Measurements from ENCODE around the gene GPC5.
"Not testable (repeated sequence)": the region's sequence is repeated elsewhere in the genome, so short reads cannot be mapped to it uniquely, and the experiment has no call there.

GPC5 gene

GRCh38 chr13:92463134-92463533 is 1064.7 kb downstream of the GPC5 start:
- no peak for DNase-seq (ENCODE audit: low spot score)

DNA sequence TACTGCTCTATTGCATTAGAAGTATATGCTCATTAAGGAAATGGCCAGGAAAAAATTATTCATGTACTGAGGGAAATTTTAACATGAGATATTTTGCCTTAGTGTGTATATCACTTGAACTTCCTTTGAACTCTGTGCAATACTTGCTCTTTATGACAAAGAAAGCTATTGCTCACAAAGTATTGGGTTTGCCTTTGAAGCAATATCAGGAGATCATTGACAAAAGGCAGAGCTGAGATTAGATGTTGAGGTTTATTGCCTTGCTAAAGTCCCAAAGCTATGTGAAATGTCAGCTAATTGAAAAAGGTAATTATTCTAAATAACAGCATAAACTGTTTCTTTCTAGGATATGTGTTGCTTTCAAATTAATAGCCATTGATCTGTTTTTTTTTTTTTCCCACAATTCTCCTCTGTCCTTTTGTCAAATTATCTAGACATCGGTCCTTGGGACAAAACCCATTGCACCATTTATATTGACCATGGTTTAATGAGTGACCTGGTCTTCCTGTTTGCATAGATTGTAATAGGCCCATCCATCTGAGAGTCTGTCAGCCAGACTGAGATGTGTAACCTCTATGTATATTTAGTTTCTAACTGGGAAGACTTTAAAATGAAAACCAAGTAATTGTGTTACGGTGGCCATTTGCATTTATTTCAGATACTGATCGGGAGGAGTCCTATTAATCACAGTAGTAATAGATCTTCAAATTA is 1075.5 kb downstream of the GPC5 start:
- DNase-seq (ENCODE audit: low spot score), result no peak

DNA sequence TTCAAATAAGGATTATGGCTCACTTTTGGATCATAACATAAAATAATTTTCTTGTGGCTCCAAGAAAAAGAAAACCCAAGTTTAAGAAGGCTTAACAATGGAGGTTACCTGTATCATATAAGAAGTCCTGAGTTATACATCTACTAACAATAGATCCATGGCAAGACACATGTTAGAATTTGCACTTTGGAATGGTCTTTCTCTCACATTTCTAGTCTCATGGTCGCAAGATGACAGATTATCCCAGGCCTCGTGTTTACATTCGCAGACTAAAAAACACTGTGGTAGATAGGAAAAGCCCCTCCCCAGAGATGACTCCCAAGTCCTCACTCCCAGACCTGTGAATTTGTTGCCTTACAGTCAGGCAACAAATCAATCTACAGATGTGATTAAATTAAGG is 1082.0 kb downstream of the GPC5 start:
- no peak for DNase-seq (ENCODE audit: low spot score)

DNA sequence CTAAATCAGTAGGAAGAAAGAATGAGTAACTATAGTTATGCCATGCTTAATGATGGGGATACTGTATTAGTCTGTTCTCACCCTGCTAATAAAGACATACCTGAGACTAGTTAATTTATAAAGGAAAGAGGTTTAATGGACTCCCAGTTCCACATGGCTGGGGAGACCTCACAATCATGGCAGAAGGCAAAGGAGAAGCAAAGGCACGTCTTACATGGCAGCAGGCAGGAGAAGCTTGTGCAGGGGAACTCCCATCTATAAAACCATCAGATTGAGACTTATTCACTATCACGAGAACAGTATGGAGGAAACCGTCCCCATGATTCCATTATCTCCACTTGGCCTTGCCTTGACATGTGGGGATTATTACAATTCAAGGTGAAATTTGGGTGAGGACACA is 1084.4 kb downstream of the GPC5 start:
- not testable (repeated sequence) for DNase-seq (ENCODE audit: low spot score)

DNA sequence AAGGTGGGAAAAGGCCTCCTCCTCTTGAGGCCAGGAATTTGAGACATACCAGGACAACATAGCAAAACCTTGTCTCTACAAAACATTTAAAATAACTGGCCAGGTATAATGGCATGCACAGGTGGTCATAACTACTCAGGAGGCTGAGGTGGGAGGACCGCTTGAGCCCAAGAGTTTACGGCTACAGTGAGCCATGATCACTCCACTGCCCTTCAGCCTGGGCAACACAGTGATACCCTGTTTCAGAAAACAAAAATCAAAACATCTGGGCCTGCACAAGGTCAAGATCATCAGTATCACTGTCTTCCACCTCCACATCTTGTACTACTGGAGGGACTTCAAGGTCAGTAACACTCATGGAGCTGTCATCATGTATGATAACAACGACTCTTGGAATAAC is 1085.5 kb downstream of the GPC5 start:
- DNase-seq (ENCODE audit: low spot score), result no peak

GRCh38 chr13:92487238-92487637 is 1088.8 kb downstream of the GPC5 start:
- DNase-seq (ENCODE audit: low spot score), result no peak

- DNase-seq (ENCODE audit: low spot score), result no peak
Measured at GRCh38 chr13:92488249-92488852, 1089.9 kb downstream of the GPC5 start.

- no peak for DNase-seq (ENCODE audit: low spot score)
Measured at GRCh38 chr13:92491839-92492238, 1093.4 kb downstream of the GPC5 start.

GRCh38 chr13:92494915-92495314 is 1096.5 kb downstream of the GPC5 start:
- no peak for DNase-seq (ENCODE audit: low spot score)

GRCh38 chr13:92500192-92500591 is 1101.8 kb downstream of the GPC5 start:
- no peak for DNase-seq (ENCODE audit: low spot score)

DNA sequence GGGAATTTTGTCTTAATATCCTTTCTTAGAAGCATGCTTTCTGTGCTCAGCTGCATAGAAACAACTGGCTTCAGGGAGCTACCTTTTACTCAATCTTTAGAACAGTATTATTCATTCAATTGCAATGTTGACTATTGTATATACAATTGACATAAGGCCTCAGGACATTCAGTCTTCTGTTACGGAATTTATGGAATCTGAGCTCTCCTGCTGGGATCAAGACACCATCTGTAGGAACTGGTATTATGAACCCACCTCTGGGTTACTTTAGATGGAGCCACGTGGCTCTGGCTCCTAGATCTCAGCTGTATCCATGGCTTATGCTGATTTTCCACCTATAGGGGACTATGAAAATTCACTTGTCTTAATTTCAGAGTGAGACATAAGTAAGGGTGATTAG is 1112.0 kb downstream of the GPC5 start:
- DNase-seq (ENCODE audit: low spot score), result no peak

DNA sequence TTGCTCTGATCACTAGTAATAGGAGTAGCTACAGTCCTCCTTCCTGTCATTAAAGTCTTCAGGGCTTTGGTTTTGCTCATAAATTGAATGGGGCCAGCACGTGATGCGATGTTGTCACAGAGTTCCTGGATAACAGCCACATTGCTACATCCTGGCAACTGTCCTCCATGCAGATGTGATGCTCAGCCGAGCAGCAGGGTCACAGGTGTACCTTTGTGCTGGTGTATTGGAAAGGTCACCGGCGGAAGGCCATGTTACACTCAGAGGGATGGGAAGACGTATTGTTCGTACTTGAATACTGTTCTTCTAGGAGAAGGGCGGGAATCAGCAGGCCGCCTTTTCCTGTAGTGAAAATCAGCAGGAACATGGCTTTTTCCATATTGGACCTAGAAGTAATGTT is 1114.4 kb downstream of the GPC5 start:
- DNase-seq (ENCODE audit: low spot score), result no peak

GRCh38 chr13:92513672-92514071 is 1115.3 kb downstream of the GPC5 start:
- no peak for DNase-seq (ENCODE audit: low spot score)

GRCh38 chr13:92514420-92515125 is 1116.2 kb downstream of the GPC5 start:
- no peak for DNase-seq (ENCODE audit: low spot score)

GRCh38 chr13:92516878-92517277 is 1118.5 kb downstream of the GPC5 start:
- not testable (repeated sequence) for DNase-seq (ENCODE audit: low spot score)

DNA sequence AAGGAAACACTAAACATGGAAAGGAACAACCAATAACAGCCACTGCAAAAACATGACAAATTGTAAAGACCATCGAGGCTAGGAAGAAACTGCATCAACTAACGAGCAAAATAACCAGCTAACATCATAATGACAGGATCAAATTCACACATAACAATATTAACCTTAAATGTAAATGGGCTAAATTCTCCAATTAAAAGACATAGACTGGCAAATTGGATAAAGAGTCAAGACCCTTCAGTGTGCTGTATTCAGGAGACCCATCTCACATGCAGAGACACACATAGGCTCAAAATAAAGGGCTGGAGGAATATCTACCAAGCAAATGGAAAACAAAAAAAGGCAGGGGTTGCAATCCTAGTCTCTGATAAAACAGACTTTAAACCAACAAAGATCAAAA is 1120.2 kb downstream of the GPC5 start:
- DNase-seq (ENCODE audit: low spot score), result not testable (repeated sequence)

GRCh38 chr13:92530364-92530763 is 1131.9 kb downstream of the GPC5 start:
- no peak for DNase-seq (ENCODE audit: low spot score)

DNA sequence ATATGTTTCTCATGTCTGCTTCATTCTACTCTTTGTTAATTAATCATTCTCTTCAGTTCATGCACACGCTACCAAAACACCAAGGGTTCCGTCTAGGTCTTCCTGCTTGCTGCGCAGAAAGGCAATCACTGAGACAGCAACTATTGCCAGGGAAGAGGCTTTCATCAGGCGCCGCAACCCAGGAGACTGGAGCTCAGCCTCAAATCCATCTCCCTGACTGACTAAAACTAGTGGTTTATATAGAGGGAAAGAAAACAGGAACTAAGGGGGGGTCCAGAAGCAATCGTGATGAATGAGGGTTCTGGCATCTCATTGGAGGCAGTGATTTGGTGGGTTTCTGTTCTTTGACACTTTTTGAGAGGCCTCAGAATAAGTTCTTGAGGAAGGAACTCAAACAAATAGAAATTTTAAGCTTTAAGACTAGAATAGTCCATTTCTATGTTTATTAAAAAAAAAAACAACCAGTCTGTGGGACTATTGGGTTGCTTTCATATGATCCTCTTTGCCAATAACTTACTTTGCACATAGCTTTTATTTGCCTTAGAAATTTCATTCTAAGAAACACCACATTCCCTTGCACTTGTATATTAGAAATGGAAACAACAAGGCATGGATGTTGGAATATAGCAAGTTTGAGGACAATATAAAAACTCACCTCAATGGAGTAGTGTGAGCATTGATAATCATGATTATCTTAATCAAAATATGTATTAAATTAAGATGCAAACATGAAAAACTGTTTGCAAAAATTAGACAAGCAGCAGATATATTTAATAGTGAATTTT is 1137.0 kb downstream of the GPC5 start:
- DNase-seq (ENCODE audit: low spot score), result no peak

- DNase-seq (ENCODE audit: low spot score), result no peak
Measured at GRCh38 chr13:92537471-92537870, 1139.0 kb downstream of the GPC5 start.

DNA sequence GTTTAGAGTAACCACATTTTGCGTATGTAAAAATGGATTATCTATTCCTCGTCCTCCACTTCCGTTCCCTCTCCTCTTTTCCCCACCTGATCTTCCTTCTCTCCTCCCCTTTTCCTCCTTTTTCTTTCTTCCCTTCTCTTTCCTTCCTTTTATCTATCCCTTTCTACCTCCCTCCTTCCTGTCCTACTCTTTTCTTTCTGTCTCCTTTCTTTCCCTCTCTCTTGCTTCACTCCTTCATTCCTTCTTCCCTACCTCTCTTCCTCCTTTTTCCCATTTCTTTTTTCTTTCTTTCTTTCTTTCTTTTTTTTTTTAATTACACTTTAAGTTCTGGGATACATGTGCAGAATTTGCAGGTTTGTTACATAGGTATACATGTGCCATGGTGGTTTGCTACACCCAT is 1139.7 kb downstream of the GPC5 start:
- DNase-seq (ENCODE audit: low spot score), result no peak

GRCh38 chr13:92539148-92539547 is 1140.7 kb downstream of the GPC5 start:
- not testable (repeated sequence) for DNase-seq (ENCODE audit: low spot score)

GRCh38 chr13:92547266-92547665 is 1148.8 kb downstream of the GPC5 start:
- DNase-seq (ENCODE audit: low spot score), result no peak

GRCh38 chr13:92549276-92549675 is 1150.9 kb downstream of the GPC5 start:
- DNase-seq (ENCODE audit: low spot score), result no peak

Measured in LoVo (cell line).